Suppressor macrophage treated with lipopolysaccharide for 4 hours (primary cell): ENCODE results near the gene TP73.

Source experiments
- DNase-seq: peaks from one replicate; pipeline ENCODE4 v3.0.0-alpha.2; 2020

The TP73 gene

DNA sequence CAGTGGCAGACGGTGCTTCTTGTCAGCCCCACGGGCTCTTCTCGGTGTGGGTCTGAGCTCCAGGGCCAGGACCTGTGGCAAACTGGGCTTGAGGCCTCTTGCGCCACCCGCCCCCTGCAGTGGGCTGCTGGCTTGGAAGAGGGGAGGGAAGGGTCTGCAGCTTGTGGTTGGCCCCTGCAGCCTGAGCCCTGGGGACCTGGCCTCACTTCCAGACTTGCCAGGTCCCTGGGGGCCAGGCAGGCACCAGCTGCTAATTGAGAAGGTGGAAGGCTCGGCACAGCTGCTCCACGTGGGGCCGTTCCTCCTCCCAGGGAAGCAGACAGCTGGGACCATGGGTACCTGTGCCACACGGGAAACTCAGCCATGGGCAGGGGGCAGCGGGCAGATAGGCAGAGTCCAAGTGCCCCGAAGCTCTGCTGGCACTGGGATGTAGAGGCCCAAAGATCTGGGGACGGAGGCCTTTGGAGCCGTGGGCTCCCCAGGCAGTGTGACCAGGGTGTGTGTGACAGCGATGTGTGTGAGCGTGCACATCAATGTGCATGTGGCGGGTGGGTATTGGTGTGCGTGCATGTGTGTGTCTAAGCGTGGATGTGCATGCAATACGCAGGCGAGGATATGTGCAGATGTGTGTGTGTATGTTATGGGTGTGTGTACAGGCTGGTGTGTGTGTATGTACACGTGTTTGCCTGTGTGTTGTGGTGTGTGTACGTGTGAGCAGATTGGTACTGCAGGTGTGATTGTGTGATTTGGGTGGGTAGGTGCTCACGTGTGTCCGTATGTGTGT, 39.3 kb downstream of the TP73 start:
- DNase-seq = no peak

- no peak for DNase-seq
These were observed 40.3 kb downstream of the TP73 start for GRCh38 chr1:3692598-3692997.

- no peak for DNase-seq
These were observed 41.0 kb downstream of the TP73 start for GRCh38 chr1:3693321-3693720.

GRCh38 chr1:3695326-3696217, 43.3 kb downstream of the TP73 start:
- peak; percentile 51 for DNase-seq

DNA sequence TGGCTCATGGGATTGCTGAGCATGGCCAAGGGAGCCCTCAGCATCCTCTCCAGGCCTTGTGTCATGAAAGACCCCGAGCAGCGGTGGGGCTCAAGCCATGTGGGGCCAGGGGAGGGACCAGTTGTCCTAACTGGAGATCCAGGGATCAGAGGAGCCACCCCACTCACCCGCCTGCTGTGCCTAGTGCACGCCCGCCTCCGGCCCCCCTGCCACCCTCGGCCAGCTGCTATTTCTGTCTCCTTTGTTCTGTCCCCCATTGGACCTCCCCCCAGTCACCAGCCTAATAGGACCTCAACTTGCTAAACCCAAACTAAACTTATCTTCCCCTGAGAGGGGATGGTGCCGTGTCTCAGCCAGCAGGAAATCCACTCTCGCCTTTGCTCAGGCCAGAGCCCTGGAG, 44.4 kb downstream of the TP73 start:
- DNase-seq = no peak

- DNase-seq = no peak
These were observed 44.8 kb downstream of the TP73 start for GRCh38 chr1:3697104-3697503.

GRCh38 chr1:3697810-3698209, 45.5 kb downstream of the TP73 start:
- DNase-seq = no peak

DNA sequence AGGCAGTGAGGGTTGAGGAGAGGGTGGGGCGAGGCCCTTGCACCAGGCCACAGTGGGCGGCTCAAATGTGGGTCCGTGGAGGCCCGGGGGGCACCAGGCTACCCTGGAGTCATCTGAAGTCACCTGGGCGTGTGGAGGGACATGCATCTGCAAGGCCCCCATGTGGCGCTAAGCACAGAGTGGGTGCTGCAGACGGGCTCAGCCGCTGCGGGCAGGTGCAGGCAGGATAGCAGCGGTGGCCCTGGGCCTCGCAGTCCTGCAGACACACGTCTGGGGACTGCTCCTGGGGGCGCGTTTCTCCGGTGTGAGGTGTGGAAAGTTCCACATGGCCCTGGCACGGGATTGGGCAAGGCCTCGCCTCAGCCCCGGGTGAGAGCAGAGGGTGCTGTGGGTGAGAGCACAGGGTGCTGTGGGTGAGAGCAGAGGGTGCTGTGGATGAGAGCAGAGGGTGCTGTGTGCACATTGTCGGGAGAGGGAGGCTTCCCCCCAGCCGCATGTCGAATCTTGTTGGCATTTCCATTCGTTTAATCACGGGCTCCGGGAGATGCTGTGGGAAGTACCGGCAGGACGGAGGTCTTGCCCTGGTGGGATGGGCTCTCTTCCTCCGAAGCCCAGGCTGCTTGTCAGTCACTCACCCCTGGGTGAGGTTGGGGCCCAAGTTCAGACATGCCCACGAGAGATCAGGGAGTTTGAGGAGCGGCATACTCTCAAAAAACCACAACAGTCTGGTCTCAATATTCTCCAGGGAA, 46.5 kb downstream of the TP73 start:
- no peak for DNase-seq

DNA sequence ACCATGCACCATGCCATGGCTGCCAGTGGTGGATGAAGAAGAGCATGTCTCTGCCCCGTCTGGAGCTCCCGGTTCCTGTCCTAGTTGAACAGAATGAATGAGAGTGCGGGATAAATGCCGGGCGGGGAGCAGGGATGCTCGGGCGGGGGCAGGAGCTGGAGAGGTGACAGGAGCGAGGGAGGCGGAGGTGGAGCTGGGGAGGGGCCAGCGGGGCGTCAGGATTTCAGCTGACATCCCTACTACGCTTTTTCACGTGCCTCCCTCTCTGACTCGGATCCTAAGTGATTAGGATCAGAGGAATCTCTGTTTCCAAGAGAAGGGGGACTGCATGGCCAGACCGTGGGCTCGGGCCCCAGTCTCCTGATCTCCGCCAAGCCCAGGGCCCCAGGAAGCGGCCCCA, 47.3 kb downstream of the TP73 start:
- no peak for DNase-seq

GRCh38 chr1:3700631-3701030, 48.3 kb downstream of the TP73 start:
- DNase-seq = no peak

- no peak for DNase-seq
These were observed 50.2 kb downstream of the TP73 start for GRCh38 chr1:3702528-3702927.

DNA sequence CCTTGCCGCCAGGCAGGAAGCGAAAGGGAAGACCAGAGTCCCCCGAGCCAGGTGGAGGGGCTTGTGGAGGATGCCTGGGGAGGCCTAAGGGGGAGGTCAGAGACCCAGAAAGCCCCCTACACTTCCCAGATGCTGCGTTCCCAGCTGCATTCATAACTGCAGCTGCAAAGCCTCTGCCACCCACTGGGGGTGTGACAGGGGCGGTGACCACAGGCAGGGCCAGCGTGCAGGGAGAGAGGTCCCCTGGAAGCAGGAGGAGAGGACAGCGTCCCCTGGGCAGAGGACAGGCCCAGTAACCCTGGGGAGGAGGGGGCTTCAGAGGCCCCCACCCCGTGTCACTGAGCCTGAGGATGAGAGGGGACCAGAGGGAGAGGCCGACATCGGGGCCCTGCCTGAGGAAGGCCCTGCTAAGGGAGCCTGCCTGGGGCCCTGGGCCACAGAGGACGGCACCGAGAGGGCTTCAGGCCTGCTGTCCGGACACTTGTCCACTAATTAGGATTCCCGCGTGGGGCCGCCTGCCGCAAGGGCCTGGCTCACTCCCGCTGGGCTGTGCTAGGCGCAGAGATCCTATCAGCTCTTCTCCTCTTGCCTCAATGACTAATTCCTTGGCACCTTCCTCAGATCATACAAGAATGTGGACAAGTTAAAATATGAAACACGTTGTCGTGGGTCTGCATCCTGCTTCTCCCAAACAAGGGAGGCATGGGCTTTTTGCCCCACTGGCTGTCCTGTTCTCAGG, 50.8 kb downstream of the TP73 start:
- DNase-seq = no peak

DNA sequence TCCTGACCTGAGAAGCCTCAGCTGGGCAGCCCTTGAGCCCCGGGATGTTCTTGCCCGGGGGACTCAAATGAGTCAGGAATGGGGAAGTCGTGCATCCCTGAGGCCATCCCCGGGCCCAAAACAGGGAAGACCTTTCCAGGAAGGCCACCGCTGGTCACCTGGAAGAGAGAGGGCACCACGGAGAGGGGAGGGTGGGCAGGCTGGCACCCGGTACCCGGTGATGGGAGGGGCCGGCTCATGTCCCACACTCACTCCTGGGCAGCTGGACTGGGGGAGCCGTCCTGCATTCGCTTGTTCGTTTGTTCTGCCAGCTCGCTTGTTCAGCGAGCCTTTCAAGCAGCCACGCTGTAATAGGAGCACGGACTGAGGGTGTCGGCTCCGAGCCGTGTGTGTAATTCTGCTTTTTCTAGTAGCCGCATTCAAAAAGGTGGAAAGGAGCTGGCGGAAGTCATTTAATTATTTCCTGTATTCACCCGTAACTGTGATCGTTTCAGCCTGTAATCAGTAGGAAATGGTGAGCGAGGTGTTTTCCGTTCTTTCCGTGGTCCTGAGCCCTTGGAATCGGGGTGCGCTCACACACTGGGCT, 51.6 kb downstream of the TP73 start:
- DNase-seq = no peak

DNA sequence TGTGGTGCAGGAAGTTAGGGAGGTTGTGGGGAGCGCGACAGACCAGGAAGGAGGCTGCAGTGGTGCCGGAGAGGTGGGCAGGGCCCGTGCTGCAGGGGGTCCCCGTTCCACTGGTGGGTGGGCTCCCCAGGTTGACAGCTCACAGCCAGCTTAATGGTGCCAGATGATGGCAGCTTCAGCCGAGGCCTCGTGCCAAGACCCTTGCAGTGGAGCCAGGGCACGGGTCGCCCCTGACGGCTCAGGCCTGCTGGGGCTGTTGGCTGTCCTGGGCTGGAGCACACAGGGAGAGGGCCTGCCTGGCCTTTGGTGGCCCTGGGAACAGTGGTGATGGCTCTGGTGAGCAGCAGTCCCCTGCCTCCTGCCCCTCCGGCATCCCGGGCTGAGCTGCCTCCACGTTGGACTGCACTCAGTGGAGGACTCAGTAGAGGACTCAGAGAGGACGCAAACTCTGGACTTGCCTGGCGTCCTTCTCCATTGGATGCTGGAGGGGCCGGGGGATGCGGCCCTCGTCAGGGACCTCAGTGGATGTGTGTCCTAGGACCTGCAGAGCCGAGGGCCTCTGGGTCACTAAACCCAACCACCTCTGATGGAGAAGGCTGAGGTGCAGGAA, 53.1 kb downstream of the TP73 start:
- no peak for DNase-seq

DNA sequence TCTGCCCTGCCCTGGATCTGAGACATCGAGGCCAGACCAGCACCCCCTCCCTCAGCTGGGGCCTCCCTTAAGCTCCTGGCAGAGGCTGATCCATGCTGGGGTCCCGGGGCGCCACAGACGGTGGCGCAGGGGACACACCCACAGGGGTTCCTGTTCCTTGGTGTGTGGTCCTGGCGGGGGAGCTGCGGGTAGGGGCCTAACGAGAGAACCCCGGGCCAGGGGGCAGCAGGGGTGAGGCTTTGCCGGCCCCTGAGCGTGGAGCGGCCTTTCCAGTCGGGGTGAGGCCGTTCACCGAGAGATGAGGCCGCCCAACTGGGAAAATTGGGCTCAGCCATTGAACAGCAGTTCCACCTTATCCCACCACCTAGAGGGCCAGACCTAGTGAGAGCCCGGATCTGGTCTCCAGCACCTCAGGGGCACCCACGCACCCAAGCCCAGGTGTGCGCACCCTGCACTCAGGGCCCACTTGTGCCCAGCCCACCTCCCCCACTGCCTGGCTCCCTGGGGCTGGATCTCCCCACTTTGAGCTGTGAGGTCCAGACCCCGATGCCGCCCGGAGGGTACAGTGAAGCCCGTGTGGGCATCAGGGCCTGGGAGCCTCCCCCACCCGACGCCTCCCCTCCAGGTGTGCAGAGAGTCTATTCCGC, 54.5 kb downstream of the TP73 start:
- no peak for DNase-seq

DNA sequence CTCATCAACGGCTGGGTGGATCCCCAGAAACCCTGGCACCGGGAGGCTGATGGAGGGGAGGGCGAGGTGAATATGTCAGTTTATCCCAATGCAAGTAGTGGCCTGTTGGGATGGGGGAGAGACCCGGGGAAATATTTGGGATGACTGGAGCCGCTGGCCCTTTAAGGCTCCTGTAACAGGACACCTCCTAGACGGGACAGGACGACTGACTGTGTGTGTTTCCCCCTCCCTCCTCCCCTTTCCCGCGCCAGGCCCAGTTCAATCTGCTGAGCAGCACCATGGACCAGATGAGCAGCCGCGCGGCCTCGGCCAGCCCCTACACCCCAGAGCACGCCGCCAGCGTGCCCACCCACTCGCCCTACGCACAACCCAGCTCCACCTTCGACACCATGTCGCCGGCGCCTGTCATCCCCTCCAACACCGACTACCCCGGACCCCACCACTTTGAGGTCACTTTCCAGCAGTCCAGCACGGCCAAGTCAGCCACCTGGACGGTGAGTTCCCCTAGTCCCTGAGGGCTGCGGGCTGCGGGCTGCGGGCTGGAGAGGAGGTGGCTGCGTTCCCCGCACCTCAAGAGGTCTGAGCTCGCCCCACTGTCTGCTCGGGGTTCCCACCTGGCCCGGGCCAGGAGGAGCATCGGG, 55.1 kb downstream of the TP73 start:
- no peak for DNase-seq

DNA sequence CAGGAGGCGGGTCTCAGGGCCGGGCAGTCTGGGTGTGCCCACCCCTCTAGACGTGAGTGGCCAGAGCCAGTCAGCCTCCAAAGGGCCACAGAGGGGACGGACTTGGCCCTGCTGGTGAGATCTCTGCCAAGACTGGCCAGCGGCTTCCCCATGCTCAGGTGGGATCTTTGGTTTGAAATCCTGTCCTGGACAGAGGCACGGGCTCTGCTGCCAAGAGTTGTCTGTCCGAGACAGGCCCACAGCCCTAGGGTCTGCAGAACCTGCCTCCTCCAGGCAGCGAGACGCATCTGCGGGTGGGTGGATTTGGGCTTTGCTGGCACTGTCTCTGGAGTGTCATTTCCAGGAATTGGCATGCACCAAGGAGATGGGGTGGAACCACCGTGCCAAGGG, 55.6 kb downstream of the TP73 start:
- DNase-seq = no peak

GRCh38 chr1:3708791-3709190, 56.5 kb downstream of the TP73 start:
- no peak for DNase-seq

- DNase-seq = no peak
These were observed 57.9 kb downstream of the TP73 start for GRCh38 chr1:3710251-3710650.

DNA sequence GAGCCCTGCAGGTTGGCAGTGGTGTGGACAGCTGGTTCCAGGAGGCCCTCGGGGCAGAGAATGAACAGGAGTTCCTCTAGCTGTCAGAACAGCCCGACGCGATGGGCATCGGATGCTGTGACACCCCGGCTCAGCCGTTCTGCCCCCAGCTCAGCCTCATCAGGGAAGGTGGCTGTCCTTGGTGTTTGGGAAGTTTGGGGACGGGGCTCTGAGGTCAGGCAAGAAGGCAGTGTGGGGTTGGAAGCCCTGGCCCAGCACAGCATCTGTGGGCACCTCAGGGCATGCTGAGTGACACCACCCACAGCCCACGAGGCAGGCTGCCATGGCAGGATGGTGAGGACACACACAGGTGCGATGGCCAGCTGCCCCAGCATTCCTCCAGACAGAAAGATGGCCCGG, 59.1 kb downstream of the TP73 start:
- no peak for DNase-seq
